ENCODE results near the gene DBNL.

DNA sequence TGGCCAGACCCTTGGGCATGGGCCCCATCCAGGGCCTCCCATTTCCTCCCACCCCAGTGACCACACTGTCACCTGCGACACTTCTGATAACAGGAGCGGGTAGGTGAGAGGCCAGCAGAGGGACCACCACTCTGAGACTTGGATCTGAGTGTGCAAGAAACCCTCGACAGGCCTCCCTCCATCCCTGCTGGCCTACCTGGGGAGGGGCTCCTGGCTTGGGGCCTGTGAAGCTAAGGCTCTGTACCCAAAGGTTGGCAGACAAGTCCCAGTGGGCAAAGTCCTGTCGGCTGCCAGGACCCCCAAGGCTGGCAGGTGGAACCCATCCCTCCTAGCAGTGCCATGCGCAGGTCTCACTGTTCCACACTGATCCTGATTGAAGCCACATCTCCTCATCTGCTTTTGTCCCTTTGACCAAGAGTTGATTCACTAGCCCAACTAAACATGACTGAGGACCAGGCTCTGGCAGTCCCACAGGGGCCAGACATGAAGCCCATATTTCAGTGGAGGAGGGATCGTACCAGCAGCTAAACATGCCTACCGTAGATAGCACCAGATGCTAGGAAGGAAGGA, 22.1 kb downstream of the DBNL start:
- TF ChIP-seq, protein P1, sequence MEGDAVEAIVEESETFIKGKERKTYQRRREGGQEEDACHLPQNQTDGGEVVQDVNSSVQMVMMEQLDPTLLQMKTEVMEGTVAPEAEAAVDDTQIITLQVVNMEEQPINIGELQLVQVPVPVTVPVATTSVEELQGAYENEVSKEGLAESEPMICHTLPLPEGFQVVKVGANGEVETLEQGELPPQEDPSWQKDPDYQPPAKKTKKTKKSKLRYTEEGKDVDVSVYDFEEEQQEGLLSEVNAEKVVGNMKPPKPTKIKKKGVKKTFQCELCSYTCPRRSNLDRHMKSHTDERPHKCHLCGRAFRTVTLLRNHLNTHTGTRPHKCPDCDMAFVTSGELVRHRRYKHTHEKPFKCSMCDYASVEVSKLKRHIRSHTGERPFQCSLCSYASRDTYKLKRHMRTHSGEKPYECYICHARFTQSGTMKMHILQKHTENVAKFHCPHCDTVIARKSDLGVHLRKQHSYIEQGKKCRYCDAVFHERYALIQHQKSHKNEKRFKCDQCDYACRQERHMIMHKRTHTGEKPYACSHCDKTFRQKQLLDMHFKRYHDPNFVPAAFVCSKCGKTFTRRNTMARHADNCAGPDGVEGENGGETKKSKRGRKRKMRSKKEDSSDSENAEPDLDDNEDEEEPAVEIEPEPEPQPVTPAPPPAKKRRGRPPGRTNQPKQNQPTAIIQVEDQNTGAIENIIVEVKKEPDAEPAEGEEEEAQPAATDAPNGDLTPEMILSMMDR (IDR thresholded peaks at IDR 0.05), result no peak
- no peak for TF ChIP-seq POLR2A (IDR thresholded peaks at IDR 0.05)
